OCI-LY3 (cell line): ENCODE measurements around the gene FAAP100.

ENCODE experiments used
- H2AFZ ChIP-seq: fragments of 200-600, 300-600 bp; shearing (Covaris generic); 2 replicates; pipeline ENCODE4 v1.6.0; 2014; ENCODE audit warnings: antibody characterized with exemption, low read depth, low read length
- H3K27ac ChIP-seq: fragments of 200-600, 300-600 bp; sonication (generic); 2 replicates; pipeline ENCODE4 v1.5.1; 2014; ENCODE audit warnings: mild to moderate bottlenecking, low read length, moderate library complexity, mixed read lengths
- H3K27me3 ChIP-seq: fragments of 200-600, 300-600 bp; sonication (generic); 2 replicates; pipeline ENCODE4 v1.6.1; 2014; ENCODE audit warnings: low read depth, low read length, mixed read lengths
- H3K36me3 ChIP-seq: fragments of 200-600, 300-600 bp; sonication (generic); replicated peaks from 2 replicates; pipeline ENCODE3; 2014; ENCODE audit warnings: low read depth, low read length, mixed read lengths
- H3K4me1 ChIP-seq: fragments of 300-600, 200-600 bp; sonication (generic); 2 replicates; pipeline ENCODE4 v1.6.1; 2014; ENCODE audit warnings: low read length, mixed read lengths
- H3K4me2 ChIP-seq: fragments of 200-600, 300-600 bp; sonication (generic); 2 replicates; pipeline ENCODE4 v1.6.1; 2014; ENCODE audit warnings: low read length, mixed read lengths
- H3K4me3 ChIP-seq: fragments of 300-600, 200-600 bp; sonication (generic); 2 replicates; pipeline ENCODE4 v1.5.1; 2014; ENCODE audit warnings: antibody characterized with exemption, mild to moderate bottlenecking, low read length, moderate library complexity
- H3K79me2 ChIP-seq: fragments of 300-600, 200-600 bp; shearing (Covaris generic); 2 replicates; pipeline ENCODE4 v1.6.1; 2014; ENCODE audit warnings: mild to moderate bottlenecking, low read length, mixed read lengths
- H3K9ac ChIP-seq: fragments of 300-600, 200-600 bp; shearing (Covaris generic); 2 replicates; pipeline ENCODE4 v1.6.0; 2014; ENCODE audit warnings: mild to moderate bottlenecking, low read length, moderate library complexity
- H3K9me3 ChIP-seq: fragments of 200-600, 300-600 bp; shearing (Covaris generic); 2 replicates; pipeline ENCODE4 v1.6.1; 2014; ENCODE audit warnings: low read length, mixed read lengths; ENCODE audit not compliant: insufficient read depth
- H4K20me1 ChIP-seq: fragments of 200-600, 300-600 bp; sonication (generic); 2 replicates; pipeline ENCODE4 v1.6.1; 2016; ENCODE audit warnings: low read length, mixed read lengths; ENCODE audit not compliant: insufficient read depth
- CTCF ChIP-seq: fragments of 200-600, 300-600 bp; sonication (generic); IDR thresholded peaks from 2 replicates; pipeline ENCODE4 v1.5.1; 2014; ENCODE audit warnings: antibody characterized with exemption, low read length, low read depth
- EZH2phosphoT487 ChIP-seq: fragments of 200-600 bp; shearing (Covaris generic); IDR thresholded peaks from 2 replicates; pipeline ENCODE4 v1.6.1; 2018; ENCODE audit warnings: antibody characterized with exemption, mixed run types, low read depth

FAAP100 gene

GRCh38 chr17:81567191-81567590 lies 15.0 kb upstream of the FAAP100 start:
- H2AFZ ChIP-seq: no peak overlapping the region
- H3K36me3 ChIP-seq: peaks cover 40% of the 10 kb centered on the region
- H3K4me2 ChIP-seq: no peak overlapping the region
- no peaks in the 10 kb centered on the region for H3K4me1 ChIP-seq
- no peaks in the 10 kb centered on the region for H4K20me1 ChIP-seq
- TF ChIP-seq EZH2phosphoT487 (no peak), CTCF (no peak)
- no peaks in the 10 kb centered on the region for H3K79me2 ChIP-seq
- H3K27ac ChIP-seq: no peak overlapping the region
- no peaks in the 10 kb centered on the region for H3K27me3 ChIP-seq
- no peak overlapping the region for H3K9ac ChIP-seq
- H3K4me3 ChIP-seq: no peak overlapping the region
- no peaks in the 10 kb centered on the region for H3K9me3 ChIP-seq

DNA sequence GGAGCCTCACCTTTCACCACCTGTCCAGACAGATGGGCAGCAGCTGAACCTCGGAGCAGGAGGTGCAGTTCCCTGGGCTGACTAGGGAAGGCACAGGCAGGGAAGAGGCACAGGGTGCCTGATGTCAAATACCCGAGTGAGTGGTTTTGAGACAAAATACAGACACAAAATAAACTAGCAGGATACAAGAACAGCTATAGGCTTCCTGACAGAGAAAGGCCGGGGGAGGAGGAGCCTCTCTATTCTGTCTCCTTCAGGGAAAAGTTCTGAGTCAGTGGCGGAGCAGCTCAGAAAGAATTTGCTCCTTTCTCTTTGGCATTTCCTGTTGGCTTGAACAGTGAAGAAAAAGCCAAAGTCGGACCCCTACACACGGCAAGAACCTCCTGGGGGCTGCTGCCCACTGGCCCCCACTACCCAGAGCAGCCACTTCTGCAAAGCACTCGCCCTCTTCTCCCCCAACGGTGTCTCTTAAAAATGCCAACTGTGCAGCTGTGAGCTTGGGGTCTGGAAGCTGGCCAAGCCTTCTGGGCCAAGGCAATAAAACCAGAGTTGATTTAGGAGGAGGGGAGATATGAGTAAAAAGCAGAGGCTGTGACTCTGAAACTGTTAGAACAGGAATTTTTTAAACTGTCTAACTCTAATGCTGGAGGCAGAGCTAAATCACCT lies 14.4 kb upstream of the FAAP100 start:
- H4K20me1 ChIP-seq: no peaks in the 10 kb centered on the region
- H3K27ac ChIP-seq: no peak overlapping the region
- TF ChIP-seq CTCF: no peak
- TF ChIP-seq EZH2phosphoT487: no peak
- H3K4me2 ChIP-seq: no peak overlapping the region
- no peak overlapping the region for H2AFZ ChIP-seq
- no peaks in the 10 kb centered on the region for H3K9me3 ChIP-seq
- no peak overlapping the region for H3K4me3 ChIP-seq
- H3K9ac ChIP-seq: no peak overlapping the region
- H3K4me1 ChIP-seq: peaks cover 3% of the 10 kb centered on the region
- H3K36me3 ChIP-seq: peaks cover 39% of the 10 kb centered on the region
- no peaks in the 10 kb centered on the region for H3K79me2 ChIP-seq
- H3K27me3 ChIP-seq: no peaks in the 10 kb centered on the region

DNA sequence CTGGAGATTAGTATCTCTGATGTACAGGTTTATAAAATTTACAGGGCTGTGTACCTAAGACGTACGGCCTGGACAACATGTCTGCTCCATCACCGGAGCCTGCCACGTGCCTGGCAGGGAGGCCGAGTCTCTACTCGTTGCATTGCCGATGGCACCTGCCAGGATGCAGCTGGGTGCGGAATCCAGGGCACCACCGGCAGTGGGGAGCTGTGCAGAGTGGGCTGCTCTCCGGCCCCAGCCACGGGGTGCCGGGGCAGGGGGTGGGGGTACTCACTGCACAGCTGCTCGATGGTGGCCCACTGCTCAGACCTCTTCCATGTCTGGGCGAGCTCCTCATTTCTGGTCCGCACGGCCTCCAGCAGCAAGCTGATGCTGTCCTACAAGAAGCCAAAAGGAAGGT lies 13.1 kb upstream of the FAAP100 start:
- Histone ChIP-seq H2AFZ (no peak overlapping the region), H3K27me3 (no peaks in the 10 kb centered on the region), H3K4me2 (no peak overlapping the region), H3K9me3 (no peaks in the 10 kb centered on the region), H3K4me1 (peaks cover 14% of the 10 kb centered on the region), H3K4me3 (no peak overlapping the region), H3K27ac (no peak overlapping the region), H3K9ac (no peak overlapping the region), H3K79me2 (no peaks in the 10 kb centered on the region), H4K20me1 (no peaks in the 10 kb centered on the region), H3K36me3 (peaks cover 38% of the 10 kb centered on the region)
- no peak for TF ChIP-seq EZH2phosphoT487
- no peak for TF ChIP-seq CTCF

DNA sequence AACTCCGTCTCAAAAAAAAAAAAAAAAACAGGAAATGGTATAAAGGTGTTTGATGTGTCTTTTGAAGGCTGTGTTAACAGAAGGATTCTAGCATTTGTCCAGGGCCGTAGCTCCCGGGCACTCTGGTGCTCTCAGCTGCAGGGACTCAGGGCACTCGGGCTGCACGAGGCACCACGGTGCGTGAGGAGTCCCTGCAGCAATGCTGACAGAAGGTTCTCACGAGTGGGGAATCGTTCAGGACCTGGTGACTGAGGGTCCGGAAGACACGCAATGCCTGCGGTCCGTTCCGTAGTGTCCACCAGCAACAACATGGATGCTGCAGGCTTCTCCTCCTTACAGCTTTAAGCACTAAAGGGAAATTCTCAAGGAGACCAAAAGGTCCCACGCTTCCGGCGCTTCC lies 12.6 kb upstream of the FAAP100 start:
- H3K27me3 ChIP-seq: no peaks in the 10 kb centered on the region
- no peaks in the 10 kb centered on the region for H3K79me2 ChIP-seq
- no peak overlapping the region for H2AFZ ChIP-seq
- no peak overlapping the region for H3K9ac ChIP-seq
- no peaks in the 10 kb centered on the region for H4K20me1 ChIP-seq
- H3K27ac ChIP-seq: no peak overlapping the region
- no peak overlapping the region for H3K4me2 ChIP-seq
- H3K9me3 ChIP-seq: no peaks in the 10 kb centered on the region
- no peak for TF ChIP-seq CTCF
- TF ChIP-seq EZH2phosphoT487: no peak
- no peak overlapping the region for H3K4me3 ChIP-seq
- peaks cover 38% of the 10 kb centered on the region for H3K36me3 ChIP-seq
- H3K4me1 ChIP-seq: peaks cover 14% of the 10 kb centered on the region
